Peyer's patch (tissue), 4 donors: ENCODE results near the gene GNG7.

ENCODE experiments used
- POLR2A ChIP-seq, 2 donors: fragments of 450-650 bp; IDR thresholded peaks; one replicate each; pipeline ENCODE4 v1.5.1; 2017; ENCODE audit warnings: antibody characterized with exemption in 2 of 2, mild to moderate bottlenecking in 2 of 2, moderate library complexity in 2 of 2
- TF ChIP-seq, protein P1 (sequence below), 6 experiments: fragments of 450-650 bp in 4 of 6; fragments of 200-600 bp in 2 of 6; sonication (generic) in 1 of 6; IDR thresholded peaks; one replicate each; pipeline ENCODE4 v1.5.1; 2017 to 2019; ENCODE audit warnings: antibody characterized with exemption in 6 of 6, mild to moderate bottlenecking in 3 of 6, moderate library complexity in 1 of 6

- TF ChIP-seq, protein P1, sequence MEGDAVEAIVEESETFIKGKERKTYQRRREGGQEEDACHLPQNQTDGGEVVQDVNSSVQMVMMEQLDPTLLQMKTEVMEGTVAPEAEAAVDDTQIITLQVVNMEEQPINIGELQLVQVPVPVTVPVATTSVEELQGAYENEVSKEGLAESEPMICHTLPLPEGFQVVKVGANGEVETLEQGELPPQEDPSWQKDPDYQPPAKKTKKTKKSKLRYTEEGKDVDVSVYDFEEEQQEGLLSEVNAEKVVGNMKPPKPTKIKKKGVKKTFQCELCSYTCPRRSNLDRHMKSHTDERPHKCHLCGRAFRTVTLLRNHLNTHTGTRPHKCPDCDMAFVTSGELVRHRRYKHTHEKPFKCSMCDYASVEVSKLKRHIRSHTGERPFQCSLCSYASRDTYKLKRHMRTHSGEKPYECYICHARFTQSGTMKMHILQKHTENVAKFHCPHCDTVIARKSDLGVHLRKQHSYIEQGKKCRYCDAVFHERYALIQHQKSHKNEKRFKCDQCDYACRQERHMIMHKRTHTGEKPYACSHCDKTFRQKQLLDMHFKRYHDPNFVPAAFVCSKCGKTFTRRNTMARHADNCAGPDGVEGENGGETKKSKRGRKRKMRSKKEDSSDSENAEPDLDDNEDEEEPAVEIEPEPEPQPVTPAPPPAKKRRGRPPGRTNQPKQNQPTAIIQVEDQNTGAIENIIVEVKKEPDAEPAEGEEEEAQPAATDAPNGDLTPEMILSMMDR (IDR thresholded peaks at IDR 0.05), result no peak
- no peak for TF ChIP-seq POLR2A (IDR thresholded peaks at IDR 0.05)
Observed at GRCh38 chr19:2536461-2536860, 166.0 kb downstream of the GNG7 start.
